ENCODE results near the gene KRT24. TPM values are rescaled to one million over a fixed set of nuclear protein-coding genes. Genes with fewer than 3 reads are reported as not detected.

The KRT24 gene
- total and polyA plus RNA-seq, 2 of the 4 experiments (the other 2 are of a cell fraction): not detected

- no peak within 1 kb of the TSS for H2BK15ac ChIP-seq (ENCODE audit: low read depth, low read length)
- intact Hi-C loops (cut with micrococcal nuclease): no loop called here
- no CpG with 5 or more reads among the region's 12 CpGs for WGBS, 2 experiments (ENCODE audit: extremely low coverage in 2 of 2, insufficient read length in 1 of 2)
- POLR2A ChIA-PET (ENCODE audit: unreplicated experiment): no interaction called here
- no peak within 1 kb of the TSS for H3K56ac ChIP-seq (ENCODE audit: extremely low read depth, insufficient read depth, low read length)
- H3K23ac ChIP-seq (ENCODE audit: low read depth, low read length): no peak within 1 kb of the TSS
- H3K9me1 ChIP-seq (ENCODE audit: insufficient read depth, low read length): no peaks in the 10 kb centered on the region
- no peak within 1 kb of the TSS for H2AK9ac ChIP-seq (replicated peaks; ENCODE audit: low read depth, low read length, poor library complexity)
- TF ChIP-seq NFE2L2 (IDR thresholded peaks at IDR 0.05; ENCODE audit: low read depth, low read length) (no peak), USF2 (IDR thresholded peaks at IDR 0.05; ENCODE audit: low read depth, low read length) (no peak), CHD1 (IDR thresholded peaks at IDR 0.05; ENCODE audit: low read depth, low read length) (no peak), RCOR1 (IDR thresholded peaks at IDR 0.05; ENCODE audit: insufficient replicate concordance, low read length) (no peak)
- no peak within 1 kb of the TSS for H4K8ac ChIP-seq (ENCODE audit: low read depth in 2 of 2, low read length in 2 of 2)
- no peak within 1 kb of the TSS for H2AFZ ChIP-seq (replicated peaks; ENCODE audit: low read length, poor library complexity)
- H4K5ac ChIP-seq (ENCODE audit: low read depth, low read length): no peak within 1 kb of the TSS
- BruUV-seq (replicated peaks): no TSS peak
- no peak within 1 kb of the TSS for H2AK5ac ChIP-seq (ENCODE audit: low read depth, low read length)
- no peak within 1 kb of the TSS for H2BK120ac ChIP-seq (ENCODE audit: low read depth, low read length)
- no peak within 1 kb of the TSS for H3K27ac ChIP-seq (ENCODE audit: insufficient read depth, low read length)
- in situ Hi-C loops (cut with MboI; ENCODE audit: low sequenced_read_pairs): no loop called here
- no peak within 1 kb of the TSS for H3K14ac ChIP-seq (replicated peaks; ENCODE audit: low read depth, low read length)
- H3K9me3 ChIP-seq (ENCODE audit: control insufficient read depth, insufficient read depth, low read length): peaks cover 4% of the 10 kb centered on the region; the same call in 1 of the 2 replicates
- dilution Hi-C loops (cut with HindIII; ENCODE audit: low sequenced_read_pairs, unreplicated experiment): no loop called here
- peak within 1 kb of the TSS; percentile 17 for H3K4me2 ChIP-seq (ENCODE audit: low read depth, low read length)
- no peak within 1 kb of the TSS for H2BK5ac ChIP-seq (ENCODE audit: low read depth, low read length, poor library complexity, severe bottlenecking)
- no peaks in the 10 kb centered on the region for H3K79me1 ChIP-seq (ENCODE audit: low read depth in 1 of 2, low read length in 2 of 2)
- ATAC-seq (ENCODE audit: low read depth) (no peak), DNase-seq (no peak)
- no peak within 1 kb of the TSS for H3K18ac ChIP-seq (ENCODE audit: low read depth, low read length)
- CTCF ChIA-PET: interaction anchor here (1.2 kb wide), 1 partner anchor 18 kb away, joined by 3 read pairs; no protein-coding TSS in a partner anchor
- H4K91ac ChIP-seq (ENCODE audit: insufficient read depth, low read depth, low read length): no peak within 1 kb of the TSS
- no peaks in the 10 kb centered on the region for H4K20me1 ChIP-seq (ENCODE audit: insufficient read depth, low read length)
- no peaks in the 10 kb centered on the region for H3K4me1 ChIP-seq (ENCODE audit: control insufficient read depth, insufficient read depth, low read length)
- no peaks in the 10 kb centered on the region for H3K36me3 ChIP-seq (ENCODE audit: control insufficient read depth, insufficient read depth, low read length)
- no peak within 1 kb of the TSS for H3K4ac ChIP-seq (ENCODE audit: low read depth, low read length)
- H3K4me3 ChIP-seq (ENCODE audit: insufficient read depth, low read depth, low read length): no peak within 1 kb of the TSS
- H2BK20ac ChIP-seq (ENCODE audit: low read depth, low read length): no peak within 1 kb of the TSS
- H3K27me3 ChIP-seq (ENCODE audit: control insufficient read depth, insufficient read depth, low read length): peaks cover 45% of the 10 kb centered on the region
- no peak within 1 kb of the TSS for H3K9ac ChIP-seq (ENCODE audit: low read depth, low read length)
Measured at GRCh38 chr17:40664582-40665333, 38.8 kb downstream of the KRT24 start, which contains the start of gene KRT222. TSS of gene KRT222 (minus strand) at chr17:40665177. CDS start at chr17:40665099, 78 bp downstream.

Data from IMR-90 (cell line).